ENCODE data around the gene SH3BGRL2. TPM values are rescaled to one million over a fixed set of nuclear protein-coding genes. Genes with fewer than 3 reads are reported as not detected.

The SH3BGRL2 gene
- total RNA-seq, 1 experiment from 2014 or later: 13.5 TPM

DNA sequence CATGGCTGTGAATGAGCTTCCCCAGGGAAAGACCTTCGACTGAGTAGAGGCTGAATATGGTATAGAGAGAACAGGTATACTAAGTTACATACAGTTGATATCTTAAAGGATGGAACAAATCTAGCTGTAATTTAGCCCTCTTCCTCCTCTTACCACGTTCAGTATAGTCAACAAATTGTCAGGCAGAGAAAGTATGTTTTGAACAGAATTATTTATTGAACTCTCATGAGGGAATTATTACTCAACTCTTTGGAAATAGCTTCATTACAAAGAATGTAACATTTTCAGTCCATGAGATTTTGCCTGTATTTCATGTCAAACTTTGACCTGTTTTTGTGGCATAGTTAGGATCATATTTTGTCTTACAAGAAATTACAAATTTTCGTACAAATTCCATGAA lies 63.0 kb downstream of the SH3BGRL2 start:
- POLR2A ChIA-PET (ENCODE audit: low non-redundant PET): no interaction called here

GRCh38 chr6:79694623-79695343 lies 63.7 kb downstream of the SH3BGRL2 start:
- ChIA-PET POLR2A (ENCODE audit: low non-redundant PET) (no interaction called here), CTCF (no interaction called here)
- no TSS peak for BruUV-seq (replicated peaks)
- no peak overlapping the region for H3K4me3 ChIP-seq (ENCODE audit: low read depth, low read length, poor library complexity, severe bottlenecking)
- H3K4me1 ChIP-seq (ENCODE audit: insufficient read depth, low read length, poor library complexity, severe bottlenecking): no peaks in the 10 kb centered on the region
- no peaks in the 10 kb centered on the region for H3K27me3 ChIP-seq (replicated peaks; ENCODE audit: insufficient read depth, low read depth, low read length, poor library complexity)
- no peak overlapping the region for H3K27ac ChIP-seq (ENCODE audit: low read depth, low read length, poor library complexity, severe bottlenecking)
- no peak for DNase-seq (ENCODE audit: low spot score)
- no peak for TF ChIP-seq CTCF (conservative IDR thresholded peaks at IDR 0.05; ENCODE audit: low read depth, low read length)
- no peak for TF ChIP-seq EZH2 (IDR thresholded peaks at IDR 0.05; ENCODE audit: borderline replicate concordance, low read depth, low read length, poor library complexity, severe bottlenecking)
- intact Hi-C loops (cut with micrococcal nuclease; ENCODE audit: unreplicated experiment): no loop called here
- no peaks in the 10 kb centered on the region for H3K9me3 ChIP-seq (ENCODE audit: low read depth, low read length, poor library complexity, severe bottlenecking)
- H3K36me3 ChIP-seq (ENCODE audit: insufficient read depth, low read length, poor library complexity, severe bottlenecking): no peaks in the 10 kb centered on the region

More for the DNA sequence above, 63.0 kb downstream of the SH3BGRL2 start:
- no peaks in the 10 kb centered on the region for H3K36me3 ChIP-seq (ENCODE audit: insufficient read depth, low read length, poor library complexity, severe bottlenecking)
- H3K4me3 ChIP-seq (ENCODE audit: low read depth, low read length, poor library complexity, severe bottlenecking): no peak overlapping the region
- no peaks in the 10 kb centered on the region for H3K9me3 ChIP-seq (ENCODE audit: low read depth, low read length, poor library complexity, severe bottlenecking)
- intact Hi-C loops (cut with micrococcal nuclease; ENCODE audit: unreplicated experiment): no loop called here
- TF ChIP-seq CTCF (conservative IDR thresholded peaks at IDR 0.05; ENCODE audit: low read depth, low read length): no peak
- TF ChIP-seq EZH2 (IDR thresholded peaks at IDR 0.05; ENCODE audit: borderline replicate concordance, low read depth, low read length, poor library complexity, severe bottlenecking): no peak
- no peak for DNase-seq (ENCODE audit: low spot score)
- no peaks in the 10 kb centered on the region for H3K4me1 ChIP-seq (ENCODE audit: insufficient read depth, low read length, poor library complexity, severe bottlenecking)
- no TSS peak for BruUV-seq (replicated peaks)
- H3K27ac ChIP-seq (ENCODE audit: low read depth, low read length, poor library complexity, severe bottlenecking): no peak overlapping the region
- CTCF ChIA-PET: no interaction called here
- H3K27me3 ChIP-seq (replicated peaks; ENCODE audit: insufficient read depth, low read depth, low read length, poor library complexity): no peaks in the 10 kb centered on the region

GRCh38 chr6:79697430-79697829 lies 66.3 kb downstream of the SH3BGRL2 start:
- Histone ChIP-seq H3K4me3 (ENCODE audit: low read depth, low read length, poor library complexity, severe bottlenecking) (no peak overlapping the region), H3K36me3 (ENCODE audit: insufficient read depth, low read length, poor library complexity, severe bottlenecking) (no peaks in the 10 kb centered on the region), H3K27ac (ENCODE audit: low read depth, low read length, poor library complexity, severe bottlenecking) (no peak overlapping the region), H3K4me1 (ENCODE audit: insufficient read depth, low read length, poor library complexity, severe bottlenecking) (no peaks in the 10 kb centered on the region), H3K9me3 (ENCODE audit: low read depth, low read length, poor library complexity, severe bottlenecking) (no peaks in the 10 kb centered on the region), H3K27me3 (replicated peaks; ENCODE audit: insufficient read depth, low read depth, low read length, poor library complexity) (no peaks in the 10 kb centered on the region)
- intact Hi-C loops (cut with micrococcal nuclease; ENCODE audit: unreplicated experiment): no loop called here
- ChIA-PET POLR2A (ENCODE audit: low non-redundant PET) (no interaction called here), CTCF (no interaction called here)
- no peak for TF ChIP-seq EZH2 (IDR thresholded peaks at IDR 0.05; ENCODE audit: borderline replicate concordance, low read depth, low read length, poor library complexity, severe bottlenecking)
- TF ChIP-seq CTCF (conservative IDR thresholded peaks at IDR 0.05; ENCODE audit: low read depth, low read length): no peak
- no peak for DNase-seq (ENCODE audit: low spot score)
- BruUV-seq (replicated peaks): no TSS peak
